Endothelial cell of umbilical vein (primary cell): Measurements from ENCODE around the gene FANCL. TPM values are rescaled to one million over a fixed set of nuclear protein-coding genes. Genes with fewer than 3 reads are reported as not detected.

Experiments used
- BruUV-seq: library from RNA; stranded (reverse); fragments of 400-500 nt; replicated peaks from 2 replicates; lab custom pipeline; 2021; lab: Mats Ljungman, UMichigan
- CTCF ChIA-PET: fragments of 300-600, 350-600 bp; sonication (Branson Sonifier 250); formaldehyde crosslinking; loops from one replicate; lab custom pipeline; 2021; ENCODE audit warnings: antibody characterized with exemption, inconsistent platforms; lab: Charles Lee
- POLR2A ChIA-PET: fragments of 300-600, 350-600 bp; sonication (Branson Sonifier 250); formaldehyde crosslinking; loops from one replicate; lab custom pipeline; 2021; ENCODE audit warnings: antibody characterized with exemption, inconsistent platforms; lab: Charles Lee
- DNase-seq: peaks from one replicate; pipeline ENCODE4 v3.0.0-alpha.2; 2011; ENCODE audit warnings: low read depth, low spot score
- FAIRE-seq: peaks from 2 replicates; lab custom pipeline; 2011; peaks lifted over from hg19 to GRCh38; lab: Jason Lieb, UNC
- H2AFZ ChIP-seq: 2 replicates; pipeline ENCODE4 v1.6.0; 2012; ENCODE audit warnings: low read depth, low read length, control low read depth, inconsistent platforms
- H3K27ac ChIP-seq: 2 replicates; pipeline ENCODE4 v1.5.1; 2011; ENCODE audit warnings: low read depth, mild to moderate bottlenecking, control low read depth, low read length, moderate library complexity; ENCODE audit not compliant: insufficient read depth
- H3K27me3 ChIP-seq, 2 experiments: 2 replicates each; pipeline versions ENCODE4 v1.6.0 to v1.6.1; 2011; ENCODE audit warnings: low read length in 2 of 2, mixed read lengths in 1 of 2; ENCODE audit not compliant: control insufficient read depth in 2 of 2, insufficient read depth in 2 of 2
- H3K36me3 ChIP-seq, 2 experiments: 2 replicates in 1 of 2; 3 replicates in 1 of 2; pipeline ENCODE4 v1.5.1; 2011; ENCODE audit warnings: low read length in 2 of 2, mild to moderate bottlenecking in 1 of 2, moderate library complexity in 1 of 2; ENCODE audit not compliant: control insufficient read depth in 2 of 2, insufficient read depth in 2 of 2; ENCODE audit errors: extremely low read depth in 1 of 2
- H3K4me1 ChIP-seq: 3 replicates; pipeline ENCODE4 v1.5.1; 2011; ENCODE audit warnings: mild to moderate bottlenecking, low read length; ENCODE audit not compliant: control insufficient read depth, insufficient read depth; ENCODE audit errors: extremely low read depth
- H3K4me2 ChIP-seq: 2 replicates; pipeline ENCODE4 v1.6.1; 2011; ENCODE audit warnings: low read length, control low read depth, mixed read lengths; ENCODE audit not compliant: insufficient read depth
- H3K4me3 ChIP-seq, 3 experiments: fragments of 200-600 bp in 1 of 3; sonication (generic), shearing (Covaris generic) in 1 of 3; replicated peaks in 1 of 3; 2 replicates each; pipeline ENCODE4 v1.5.1; 2011 to 2016; ENCODE audit warnings: control low read depth in 3 of 3, low read length in 3 of 3, mild to moderate bottlenecking in 2 of 3, inconsistent platforms in 1 of 3, low read depth in 1 of 3, moderate library complexity in 1 of 3; ENCODE audit not compliant: insufficient read depth in 1 of 3
- H3K79me2 ChIP-seq: 2 replicates; pipeline ENCODE4 v1.6.0; 2012; ENCODE audit warnings: low read length, inconsistent platforms; ENCODE audit not compliant: control insufficient read depth, insufficient read depth
- H3K9ac ChIP-seq: replicated peaks from 2 replicates; pipeline ENCODE3; 2011; ENCODE audit warnings: low read length, control low read depth; ENCODE audit not compliant: insufficient read depth; ENCODE audit errors: extremely low read depth
- H3K9me1 ChIP-seq: replicated peaks from 3 replicates; pipeline ENCODE4 v1.6.0; 2011; ENCODE audit warnings: mild to moderate bottlenecking, low read length; ENCODE audit not compliant: control insufficient read depth, insufficient read depth; ENCODE audit errors: extremely low read depth
- H3K9me3 ChIP-seq: replicated peaks from 2 replicates; pipeline ENCODE4 v1.5.1; 2012; ENCODE audit warnings: low read length, inconsistent platforms; ENCODE audit not compliant: control insufficient read depth, insufficient read depth
- H4K20me1 ChIP-seq: replicated peaks from 2 replicates; pipeline ENCODE3; 2011; ENCODE audit warnings: mild to moderate bottlenecking, low read length; ENCODE audit not compliant: control insufficient read depth, insufficient read depth; ENCODE audit errors: extremely low read depth
- EZH2 ChIP-seq: IDR thresholded peaks from 2 replicates; pipeline ENCODE4 v1.6.1; 2012; ENCODE audit warnings: borderline replicate concordance, low read depth, mild to moderate bottlenecking, moderate library complexity, low read length, inconsistent platforms; ENCODE audit not compliant: severe bottlenecking
- FOS ChIP-seq: IDR thresholded peaks from 2 replicates; pipeline ENCODE4 v1.6.1; 2011; ENCODE audit warnings: mild to moderate bottlenecking, low read length, moderate library complexity, borderline replicate concordance; ENCODE audit not compliant: insufficient read depth
- GATA2 ChIP-seq: IDR thresholded peaks from 2 replicates; pipeline ENCODE4 v1.7.0; 2011; ENCODE audit warnings: low read depth, mild to moderate bottlenecking, moderate library complexity, mixed read lengths, low read length; ENCODE audit not compliant: insufficient read length, insufficient read depth
- JUN ChIP-seq: IDR thresholded peaks from 2 replicates; pipeline ENCODE4 v1.6.1; 2011; ENCODE audit warnings: borderline replicate concordance, low read depth; ENCODE audit not compliant: insufficient read length, insufficient read depth
- MAX ChIP-seq: IDR thresholded peaks from 2 replicates; pipeline ENCODE4 v1.6.1; 2011; ENCODE audit not compliant: insufficient read depth, insufficient read length
- MYC ChIP-seq: IDR thresholded peaks from one replicate; pipeline ENCODE4 v1.6.1; 2011; ENCODE audit warnings: mild to moderate bottlenecking, low read depth, low read length
- POLR2A ChIP-seq: IDR thresholded peaks from 2 replicates; pipeline ENCODE4 v1.6.1; 2012; ENCODE audit warnings: low read depth, mild to moderate bottlenecking, control low read depth, low read length
- POLR2AphosphoS5 ChIP-seq: IDR thresholded peaks from 2 replicates; pipeline ENCODE4 v1.6.1; 2012; ENCODE audit warnings: low read depth, mild to moderate bottlenecking, control low read depth, low read length, moderate library complexity; ENCODE audit not compliant: insufficient read depth
- dilution Hi-C: fragments of 300-500 bp; cut with MboI; formaldehyde crosslinking; loops from one replicate; pipeline ENCODE4 v1.15.0; 2019; ENCODE audit warnings: low sequenced_read_pairs; ENCODE audit not compliant: extremely low pct_ligation_motif_present
- intact Hi-C: fragments of 100-400 bp; cut with micrococcal nuclease; formaldehyde crosslinking; loops from one replicate; pipeline ENCODE4 v1.10.0; 2022
- polyA plus RNA-seq, 4 experiments: library from polyadenylated mRNA; depleted of rRNA in 3 of 4; stranded (reverse) in 3 of 4; unstranded in 1 of 4; fragments of >200 nt; gene quantifications; 2 replicates each; pipeline versions ENCODE4 v1.2.1 to v1.2.3, GENCODE V29; 2011 to 2012; ENCODE audit warnings: missing spikeins in 1 of 4
- total RNA-seq: library from RNA; stranded (reverse); gene quantifications from 2 replicates; pipeline ENCODE4 v1.2.3, GENCODE V29; 2021

Gene FANCL
- total and polyA plus RNA-seq, 2 donors (not counting 3 experiments of a cell fraction or from before 2014, with no cell fraction given), result 10.3 to 15.8 TPM

DNA sequence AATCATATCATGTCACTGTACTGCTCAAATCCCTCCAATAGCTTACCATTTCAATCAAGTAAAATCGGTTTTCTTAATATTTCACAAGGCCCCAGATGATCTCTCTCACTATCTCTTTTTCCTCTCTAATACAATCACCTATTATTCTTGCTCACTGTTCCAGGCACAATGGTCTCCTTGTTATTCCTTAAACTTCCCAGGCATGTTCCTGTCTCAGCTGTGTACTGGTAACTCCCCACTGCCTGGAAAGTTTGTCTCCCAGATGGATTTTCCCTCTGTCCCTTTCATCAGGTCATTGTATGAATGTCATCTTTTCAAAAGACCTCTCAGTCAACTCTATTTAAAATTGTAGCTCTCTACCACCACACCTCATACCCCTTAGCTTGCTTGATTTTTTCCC is 30.7 kb upstream of the FANCL start:
- H3K79me2 ChIP-seq, result no peaks in the 10 kb centered on the region
- dilution Hi-C loops (no loop called here), intact Hi-C loops (no loop called here)
- no peak overlapping the region for H3K27ac ChIP-seq
- no peak for FAIRE-seq
- H3K9me3 ChIP-seq, result no peaks in the 10 kb centered on the region
- no peak overlapping the region for H3K4me2 ChIP-seq
- ChIA-PET POLR2A (no interaction called here), CTCF (no interaction called here)
- no peaks in the 10 kb centered on the region for H4K20me1 ChIP-seq
- H3K4me1 ChIP-seq, result no peaks in the 10 kb centered on the region
- no peak overlapping the region for H3K9ac ChIP-seq
- DNase-seq, result no peak
- TF ChIP-seq MAX, result no peak
- no peak for TF ChIP-seq JUN
- TF ChIP-seq GATA2, result no peak
- no peak for TF ChIP-seq EZH2
- no peak for TF ChIP-seq POLR2AphosphoS5
- no peak for TF ChIP-seq MYC
- no peak overlapping the region for H3K4me3 ChIP-seq
- H3K36me3 ChIP-seq, result no peaks in the 10 kb centered on the region
- H3K9me1 ChIP-seq, result no peaks in the 10 kb centered on the region
- H2AFZ ChIP-seq, result no peak overlapping the region
- no TSS peak for BruUV-seq
- peaks cover 0 to 4% of the 10 kb centered on the region in 2 experiments for H3K27me3 ChIP-seq

- H4K20me1 ChIP-seq, result no peaks in the 10 kb centered on the region
- CTCF ChIA-PET, result no interaction called here
- no peak for TF ChIP-seq MAX
- TF ChIP-seq EZH2, result no peak
- TF ChIP-seq POLR2AphosphoS5, result no peak
- no peak for TF ChIP-seq FOS
- no peak for TF ChIP-seq POLR2A
- no peak for TF ChIP-seq JUN
These were observed 27.6 kb upstream of the FANCL start for GRCh38 chr2:58268685-58269084.

More at GRCh38 chr2:58268685-58269084, 27.6 kb upstream of the FANCL start:
- intact Hi-C loops, result no loop called here
- FAIRE-seq (no peak), DNase-seq (no peak)
- Histone ChIP-seq H3K79me2 (no peaks in the 10 kb centered on the region), H3K9me1 (no peaks in the 10 kb centered on the region), H3K9ac (no peak overlapping the region), H3K9me3 (no peaks in the 10 kb centered on the region), H3K4me1 (no peaks in the 10 kb centered on the region), H3K27me3 (peaks cover 0 to 4% of the 10 kb centered on the region in 2 experiments), H3K4me3 (no peak overlapping the region), H3K36me3 (no peaks in the 10 kb centered on the region), H3K27ac (no peak overlapping the region), H3K4me2 (no peak overlapping the region), H2AFZ (no peak overlapping the region)
- dilution Hi-C loops, result no loop called here
- no TSS peak for BruUV-seq
- POLR2A ChIA-PET, result no interaction called here
